GM18505 (cell line): ENCODE results near the gene FOXK2.
A peak's percentile ranks its signal among the peaks of the same experiment; 100 is the strongest.

Experiments
- ATAC-seq: cut with Tn5 transposase; IDR thresholded peaks from one replicate; pipeline ENCODE4 v1.9.1; 2021; ENCODE audit not compliant: unreplicated experiment
- POLR2A ChIP-seq: IDR thresholded peaks from 4 replicates; pipeline ENCODE4 v1.6.1; 2011; ENCODE audit warnings: borderline replicate concordance; ENCODE audit not compliant: insufficient read depth, insufficient read length; ENCODE audit errors: extremely low read depth

Gene FOXK2

GRCh38 chr17:82611140-82612058 is 91.9 kb downstream of the FOXK2 start:
- TF ChIP-seq POLR2A, result no peak
- no peak for ATAC-seq

GRCh38 chr17:82613283-82614094 is 94.0 kb downstream of the FOXK2 start:
- TF ChIP-seq POLR2A, result peak; percentile 15
- ATAC-seq, result no peak

GRCh38 chr17:82614095-82614631 is 94.6 kb downstream of the FOXK2 start:
- no peak for TF ChIP-seq POLR2A
- ATAC-seq, result no peak

GRCh38 chr17:82615084-82616020 is 95.8 kb downstream of the FOXK2 start:
- no peak for TF ChIP-seq POLR2A
- ATAC-seq, result no peak

GRCh38 chr17:82616021-82616711 is 96.6 kb downstream of the FOXK2 start:
- no peak for ATAC-seq
- TF ChIP-seq POLR2A, result no peak

GRCh38 chr17:82619211-82619610 is 99.7 kb downstream of the FOXK2 start:
- no peak for ATAC-seq
- TF ChIP-seq POLR2A, result no peak

- TF ChIP-seq POLR2A, result no peak
- ATAC-seq, result no peak
These were observed 100.1 kb downstream of the FOXK2 start for GRCh38 chr17:82619641-82620040.

- no peak for TF ChIP-seq POLR2A
- no peak for ATAC-seq
These were observed 104.2 kb downstream of the FOXK2 start for GRCh38 chr17:82623707-82624106.

GRCh38 chr17:82627405-82627804 is 107.9 kb downstream of the FOXK2 start:
- ATAC-seq, result no peak

GRCh38 chr17:82629748-82630147 is 110.2 kb downstream of the FOXK2 start:
- no peak for TF ChIP-seq POLR2A
- ATAC-seq, result no peak

More at GRCh38 chr17:82627405-82627804, 107.9 kb downstream of the FOXK2 start:
- TF ChIP-seq POLR2A, result no peak

- ATAC-seq, result no peak
- TF ChIP-seq POLR2A, result no peak
These were observed 110.7 kb downstream of the FOXK2 start for GRCh38 chr17:82630212-82630611.

GRCh38 chr17:82631544-82631943 is 112.0 kb downstream of the FOXK2 start:
- ATAC-seq, result no peak

More at GRCh38 chr17:82631544-82631943, 112.0 kb downstream of the FOXK2 start:
- TF ChIP-seq POLR2A, result no peak
